Measurements from ENCODE around the gene CENPS.
"Not testable (repeated sequence)": the region's sequence is repeated elsewhere in the genome, so short reads cannot be mapped to it uniquely, and the experiment has no call there.

Gene CENPS

DNA sequence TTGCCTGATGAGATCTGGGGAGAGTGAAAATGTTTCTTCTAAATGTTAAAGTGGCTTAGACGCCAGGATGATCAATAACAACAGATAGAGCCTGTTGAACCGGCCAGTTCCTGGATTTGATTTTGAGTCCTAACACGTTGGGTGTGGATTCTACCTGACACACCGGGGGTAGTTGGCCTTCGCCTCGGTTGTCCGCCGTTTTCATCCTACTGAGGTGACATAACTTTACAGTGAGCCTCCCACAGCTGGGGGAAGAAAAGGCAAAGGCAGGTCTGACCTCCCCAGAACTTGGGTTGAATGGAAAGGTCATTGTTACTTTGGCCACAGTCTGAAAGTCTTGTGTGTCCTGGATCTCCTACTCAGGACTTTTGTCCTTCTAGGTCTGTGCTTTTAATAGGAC, 30.2 kb upstream of the CENPS start:
- peak overlapping the region; percentile 90 for H3K4me3 ChIP-seq (ENCODE audit: low read depth, low read length)
- DNase-seq (ENCODE audit: low read depth): no peak
- TF ChIP-seq CTCF (IDR thresholded peaks at IDR 0.05; ENCODE audit: control insufficient read depth, extremely low read depth, insufficient read depth): no peak

DNA sequence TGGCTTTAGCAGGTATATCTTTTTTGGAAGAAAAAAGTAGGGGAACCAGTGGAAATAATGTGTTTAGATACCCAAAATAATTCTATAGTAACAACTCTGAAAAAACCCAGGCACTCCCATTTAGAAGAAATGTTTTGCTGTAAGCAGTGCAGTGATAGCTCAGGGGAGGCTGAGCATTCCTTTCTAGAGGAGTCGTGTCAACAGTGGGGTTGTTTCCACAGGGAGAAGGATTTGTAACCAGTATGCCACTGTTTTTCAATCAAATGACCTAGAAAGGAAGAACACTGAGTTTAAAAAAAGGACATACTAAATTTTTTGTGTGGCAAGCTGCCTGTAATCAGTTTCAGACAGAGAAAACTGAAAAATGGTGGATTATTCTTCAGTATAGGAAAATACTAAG, 29.0 kb upstream of the CENPS start:
- TF ChIP-seq CTCF (IDR thresholded peaks at IDR 0.05; ENCODE audit: control insufficient read depth, extremely low read depth, insufficient read depth): no peak
- H3K4me3 ChIP-seq (ENCODE audit: low read depth, low read length): no peak overlapping the region
- DNase-seq (ENCODE audit: low read depth): no peak

DNA sequence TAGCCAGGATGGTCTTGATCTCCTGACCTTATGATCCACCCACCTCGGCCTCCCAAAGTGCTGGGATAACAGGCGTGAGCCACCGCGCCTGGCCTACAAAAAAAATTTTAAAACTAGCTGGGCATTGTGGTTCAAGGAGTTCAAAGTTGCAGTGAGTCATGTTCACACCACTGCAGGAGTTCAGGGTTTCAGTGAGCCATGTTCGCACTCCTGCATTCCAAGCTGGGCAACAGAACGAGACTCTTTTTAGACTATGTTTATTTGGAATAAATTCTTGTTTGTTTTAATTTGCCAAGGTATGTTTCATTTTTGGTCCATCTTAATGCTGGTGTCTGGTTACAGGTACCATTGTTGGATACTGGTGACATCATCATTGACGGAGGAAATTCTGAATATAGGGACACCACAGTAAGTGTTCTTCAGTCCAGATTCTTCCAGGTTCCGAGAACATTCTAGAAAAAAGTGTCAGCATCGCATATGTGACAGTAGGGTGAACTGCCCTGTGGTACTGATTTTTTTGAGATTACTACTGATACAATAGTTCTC, 27.4 kb upstream of the CENPS start:
- DNase-seq (ENCODE audit: low read depth): no peak
- TF ChIP-seq CTCF (IDR thresholded peaks at IDR 0.05; ENCODE audit: control insufficient read depth, extremely low read depth, insufficient read depth): no peak
- H3K4me3 ChIP-seq (ENCODE audit: low read depth, low read length): no peak overlapping the region

DNA sequence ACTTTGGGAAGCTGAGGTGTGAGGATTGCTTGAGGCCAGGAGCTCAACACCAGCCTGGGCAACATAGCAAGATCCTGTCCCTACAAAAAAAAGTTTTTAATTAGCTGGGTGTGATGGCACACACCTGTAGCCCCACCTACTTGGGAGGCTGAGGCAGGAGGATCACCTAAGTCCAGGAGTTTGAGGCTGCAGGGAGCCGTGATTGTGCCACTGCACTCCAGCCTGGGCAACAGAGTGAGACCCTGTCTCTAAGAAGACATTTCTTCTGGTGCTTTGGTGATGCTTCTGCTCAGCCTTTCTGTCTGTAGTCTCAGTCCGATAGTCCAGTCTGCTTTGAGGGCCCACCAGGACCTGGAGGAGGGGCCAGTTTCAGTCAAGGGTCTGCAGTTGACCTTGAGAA, 23.0 kb upstream of the CENPS start:
- no peak for TF ChIP-seq CTCF (IDR thresholded peaks at IDR 0.05; ENCODE audit: control insufficient read depth, extremely low read depth, insufficient read depth)
- no peak for DNase-seq (ENCODE audit: low read depth)
- H3K4me3 ChIP-seq (ENCODE audit: low read depth, low read length): no peak overlapping the region

GRCh38 chr1:10415211-10415930, 14.9 kb upstream of the CENPS start:
- peak; percentile 56 for DNase-seq (ENCODE audit: low read depth)
- H3K4me3 ChIP-seq (ENCODE audit: low read depth, low read length): no peak overlapping the region
- no peak for TF ChIP-seq CTCF (IDR thresholded peaks at IDR 0.05; ENCODE audit: control insufficient read depth, extremely low read depth, insufficient read depth)

DNA sequence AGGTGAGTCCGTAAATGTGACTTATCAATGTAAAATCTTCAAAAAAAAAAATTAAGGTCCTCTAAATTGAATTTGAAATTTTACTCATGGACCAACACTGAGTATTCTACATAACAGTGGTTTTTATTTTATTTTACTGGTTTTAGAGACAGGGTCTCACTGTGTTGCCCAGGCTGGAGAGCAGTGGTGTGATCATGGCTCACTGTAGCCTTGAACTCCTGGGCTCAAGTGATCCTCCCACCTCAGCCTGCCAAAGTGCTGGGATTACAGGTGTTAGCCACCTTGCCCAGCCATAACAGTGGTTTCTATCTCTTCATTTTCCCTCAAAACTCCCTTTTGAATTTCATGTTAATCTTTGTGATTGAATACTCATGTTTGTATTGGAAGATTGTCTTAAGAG, 14.3 kb upstream of the CENPS start:
- H3K4me3 ChIP-seq (ENCODE audit: low read depth, low read length); DNase-seq (ENCODE audit: low read depth): not testable (repeated sequence)

GRCh38 chr1:10418741-10419140, 11.5 kb upstream of the CENPS start:
- H3K4me3 ChIP-seq (ENCODE audit: low read depth, low read length); DNase-seq (ENCODE audit: low read depth): not testable (repeated sequence)

DNA sequence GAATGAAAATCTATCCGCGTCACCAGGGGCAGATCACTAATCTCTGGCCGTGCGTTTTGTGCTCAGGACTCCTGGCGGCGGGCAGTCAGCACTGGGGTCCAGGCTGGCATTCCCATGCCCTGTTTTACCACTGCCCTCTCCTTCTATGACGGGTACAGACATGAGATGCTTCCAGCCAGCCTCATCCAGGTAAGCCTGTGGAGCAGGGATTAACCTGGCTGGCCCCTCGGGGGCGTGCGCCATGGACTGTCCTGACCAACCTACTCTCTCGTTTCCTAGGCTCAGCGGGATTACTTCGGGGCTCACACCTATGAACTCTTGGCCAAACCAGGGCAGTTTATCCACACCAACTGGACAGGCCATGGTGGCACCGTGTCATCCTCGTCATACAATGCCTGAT, 10.9 kb upstream of the CENPS start:
- no peak overlapping the region for H3K4me3 ChIP-seq (ENCODE audit: low read depth, low read length)
- no peak for TF ChIP-seq CTCF (IDR thresholded peaks at IDR 0.05; ENCODE audit: control insufficient read depth, extremely low read depth, insufficient read depth)
- no peak for DNase-seq (ENCODE audit: low read depth)

All from LNCaP clone FGC (cell line).